Kidney (tissue), 14 donors: ENCODE results near the gene KRTCAP2. TPM values are rescaled to one million over a fixed set of nuclear protein-coding genes. Genes with fewer than 3 reads are reported as not detected.

Experiments
- DNase-seq, 5 donors: peaks; one replicate each; pipeline ENCODE4 v3.0.0-alpha.2; 2013 to 2020
- FAIRE-seq: peaks from 2 replicates; lab custom pipeline; 2012; peaks lifted over from hg19 to GRCh38; lab: Jason Lieb, UNC
- H3K27ac ChIP-seq, 2 donors: one replicate each; pipeline ENCODE4 v1.7.0; 2013; ENCODE audit warnings: low read depth in 2 of 2, low read length in 2 of 2, inconsistent platforms in 1 of 2
- H3K27me3 ChIP-seq: one replicate; pipeline ENCODE4 v1.7.1; 2013; ENCODE audit warnings: low read length, inconsistent platforms; ENCODE audit not compliant: control insufficient read depth, insufficient read depth
- H3K36me3 ChIP-seq, 3 donors: one replicate each; pipeline versions ENCODE4 v1.7.0 to v1.7.1; 2013; ENCODE audit warnings: low read length in 3 of 3, control low read depth in 1 of 3, inconsistent platforms in 1 of 3; ENCODE audit not compliant: insufficient read depth in 3 of 3, control insufficient read depth in 2 of 3
- H3K4me1 ChIP-seq, 3 donors: one replicate each; pipeline versions ENCODE4 v1.7.0 to v1.7.1; 2013; ENCODE audit warnings: low read length in 3 of 3, inconsistent platforms in 1 of 3, low read depth in 1 of 3; ENCODE audit not compliant: control insufficient read depth in 2 of 3, insufficient read depth in 2 of 3
- H3K4me3 ChIP-seq, 3 donors: one replicate each; pipeline versions ENCODE4 v1.7.0 to v1.8.1; 2013; ENCODE audit warnings: low read length in 3 of 3, control low read depth in 1 of 3, inconsistent platforms in 1 of 3
- H3K9ac ChIP-seq, 3 donors: one replicate each; pipeline versions ENCODE4 v1.7.0 to v1.7.1; 2013; ENCODE audit warnings: low read length in 3 of 3, control low read depth in 1 of 3, inconsistent platforms in 1 of 3
- H3K9me3 ChIP-seq, 3 donors: one replicate each; pipeline versions ENCODE4 v1.7.0 to v1.7.1; 2013; ENCODE audit warnings: low read length in 3 of 3, control low read depth in 1 of 3, inconsistent platforms in 1 of 3; ENCODE audit not compliant: control insufficient read depth in 2 of 3, insufficient read depth in 1 of 3
- intact Hi-C: fragments of 100-400 bp; cut with DNase I; formaldehyde crosslinking; loops from one replicate; pipeline ENCODE4 v1.11.1; 2022
- polyA plus RNA-seq: library from polyadenylated mRNA; stranded (reverse); fragments of 350-450 nt; fragmentation: Illumina TruSeq; extraction: RNeasy Lipid Tissue Mini Kit (QIAGEN cat#74804); gene quantifications from one replicate; pipeline ENCODE4 v1.2.3, GENCODE V29; 2014; ENCODE audit warnings: low read depth, low replicate concordance; ENCODE audit not compliant: insufficient read depth
- total RNA-seq: library from RNA; stranded (reverse); fragmentation: NEBNext Ultra II Directional; extraction: Animal tissue kit (Norgen Biotek cat#: 25700); gene quantifications from one replicate; pipeline ENCODE4 v1.2.1, GENCODE V29; 2021
- TF ChIP-seq, protein P1 (sequence below): IDR thresholded peaks from 3 replicates; pipeline ENCODE4 v1.5.1; 2012; ENCODE audit warnings: mild to moderate bottlenecking, moderate library complexity, borderline replicate concordance; ENCODE audit not compliant: insufficient read depth; ENCODE audit errors: extremely low read depth
- donor health status: control.
- donor health status: control.
- donor health status: control.
- donor health status: control.
- donor health status: control.
- donor health status: DM: yes; HTN: yes; CAD: no.
- donor health status: Normal renal cell carcinoma (clear cell type).

KRTCAP2 gene
- total and polyA plus RNA-seq, 2 donors from 2014 or later: 198 to 351 TPM

DNA sequence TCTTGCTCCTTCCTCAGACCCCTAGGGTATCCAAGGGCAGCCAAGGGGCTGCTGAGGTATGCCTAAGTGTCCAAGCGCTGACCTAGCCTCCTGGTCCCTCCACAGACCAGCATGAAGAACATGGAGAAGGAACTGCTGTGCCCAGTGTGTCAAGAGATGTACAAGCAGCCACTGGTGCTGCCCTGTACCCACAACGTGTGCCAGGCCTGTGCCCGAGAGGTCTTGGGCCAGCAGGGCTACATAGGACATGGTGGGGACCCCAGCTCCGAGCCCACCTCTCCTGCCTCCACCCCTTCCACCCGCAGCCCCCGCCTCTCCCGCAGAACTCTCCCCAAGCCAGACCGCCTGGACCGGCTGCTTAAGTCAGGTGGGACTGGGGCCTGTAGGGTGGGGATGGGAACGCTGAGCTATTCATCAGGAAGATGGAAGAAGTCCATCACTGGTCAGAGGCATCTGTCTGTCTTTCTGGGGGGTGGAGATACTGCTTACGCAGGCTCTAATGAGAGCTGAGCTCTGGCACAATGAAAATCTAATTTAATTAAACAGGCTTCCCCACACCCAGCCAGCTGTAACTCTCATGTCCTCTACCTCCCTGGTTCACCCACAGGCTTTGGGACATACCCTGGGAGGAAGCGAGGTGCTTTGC is 2.3 kb upstream of the KRTCAP2 start:
- Histone ChIP-seq H3K4me3 (no peak overlapping the region), H3K9me3 (no peaks in the 10 kb centered on the region), H3K27me3 (no peaks in the 10 kb centered on the region), H3K36me3 (peaks cover 0 to under 1% (median 0%) of the 10 kb centered on the region in 3 donors), H3K27ac (no peak overlapping the region), H3K4me1 (peaks cover 0 to 19% (median 10%) of the 10 kb centered on the region in 3 donors), H3K9ac (no peak overlapping the region)
- intact Hi-C loops: loop anchor here (10.0 kb wide), 1 partner anchor 49 kb away; no protein-coding TSS in a partner anchor
- TF ChIP-seq, protein P1, sequence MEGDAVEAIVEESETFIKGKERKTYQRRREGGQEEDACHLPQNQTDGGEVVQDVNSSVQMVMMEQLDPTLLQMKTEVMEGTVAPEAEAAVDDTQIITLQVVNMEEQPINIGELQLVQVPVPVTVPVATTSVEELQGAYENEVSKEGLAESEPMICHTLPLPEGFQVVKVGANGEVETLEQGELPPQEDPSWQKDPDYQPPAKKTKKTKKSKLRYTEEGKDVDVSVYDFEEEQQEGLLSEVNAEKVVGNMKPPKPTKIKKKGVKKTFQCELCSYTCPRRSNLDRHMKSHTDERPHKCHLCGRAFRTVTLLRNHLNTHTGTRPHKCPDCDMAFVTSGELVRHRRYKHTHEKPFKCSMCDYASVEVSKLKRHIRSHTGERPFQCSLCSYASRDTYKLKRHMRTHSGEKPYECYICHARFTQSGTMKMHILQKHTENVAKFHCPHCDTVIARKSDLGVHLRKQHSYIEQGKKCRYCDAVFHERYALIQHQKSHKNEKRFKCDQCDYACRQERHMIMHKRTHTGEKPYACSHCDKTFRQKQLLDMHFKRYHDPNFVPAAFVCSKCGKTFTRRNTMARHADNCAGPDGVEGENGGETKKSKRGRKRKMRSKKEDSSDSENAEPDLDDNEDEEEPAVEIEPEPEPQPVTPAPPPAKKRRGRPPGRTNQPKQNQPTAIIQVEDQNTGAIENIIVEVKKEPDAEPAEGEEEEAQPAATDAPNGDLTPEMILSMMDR: no peak
- no peak for FAIRE-seq
- DNase-seq: peak in 2 of 5 donors; percentile 57 to 83

DNA sequence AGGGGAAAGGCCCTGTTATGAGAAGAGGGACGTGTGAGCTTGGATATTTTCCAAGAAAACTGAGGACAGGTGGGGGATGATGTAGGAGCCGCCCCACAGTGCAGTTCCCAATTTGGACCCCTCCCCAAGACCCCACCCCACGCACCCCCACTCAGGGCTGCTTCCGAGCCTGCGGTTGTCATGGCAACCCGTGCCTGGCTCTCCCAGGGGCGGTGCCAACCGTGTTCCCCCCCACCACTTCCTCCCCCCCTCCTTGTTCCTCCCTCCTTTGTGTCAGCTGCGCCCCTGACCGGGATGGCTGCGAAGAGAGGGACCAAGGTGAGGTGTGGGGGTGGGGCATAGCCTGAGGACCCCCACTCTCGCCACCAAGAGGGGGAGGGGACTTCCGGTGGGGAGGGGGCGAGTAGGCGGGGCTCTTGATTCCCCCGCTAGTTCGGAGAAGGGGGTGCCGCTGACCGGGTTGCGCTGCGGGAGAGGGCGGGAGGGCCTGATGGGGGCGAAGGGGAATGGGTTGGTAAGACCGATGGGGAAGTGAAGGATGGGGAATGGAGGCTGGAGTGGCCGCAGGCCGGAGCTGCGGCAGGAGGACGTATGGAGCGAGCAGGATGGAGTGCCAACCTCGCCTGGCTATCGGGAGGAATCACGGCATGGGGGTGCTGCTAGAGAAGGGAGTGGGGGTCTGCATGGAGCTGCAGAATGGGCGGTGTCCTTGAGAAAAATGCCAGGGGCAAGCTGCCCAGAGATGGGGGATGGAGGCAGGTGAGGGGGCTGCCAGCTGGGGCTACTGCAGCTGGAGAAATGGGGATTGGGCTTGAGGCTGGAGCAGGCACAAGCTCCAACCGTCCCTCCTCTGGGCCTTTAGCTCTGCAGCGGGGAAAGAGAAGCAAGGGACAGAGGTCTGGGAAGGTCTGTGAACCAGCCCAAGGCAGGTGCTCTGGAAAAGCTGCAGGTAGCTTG is 1.5 kb upstream of the KRTCAP2 start:
- H3K27me3 ChIP-seq: no peaks in the 10 kb centered on the region
- peaks cover 0 to 5% (median 2%) of the 10 kb centered on the region in 3 donors for H3K36me3 ChIP-seq
- peak overlapping the region in 1 of 3 donors; percentile 15 for H3K9ac ChIP-seq
- H3K4me3 ChIP-seq: peak overlapping the region in 1 of 3 donors; percentile 33
- peaks cover 0 to 19% (median 10%) of the 10 kb centered on the region in 3 donors for H3K4me1 ChIP-seq
- TF ChIP-seq, protein P1: no peak
- no peak for FAIRE-seq
- intact Hi-C loops: loop anchor here (10.0 kb wide), 1 partner anchor 50 kb away; no protein-coding TSS in a partner anchor
- peak; percentile 45 to 90 (median 61) for DNase-seq
- H3K9me3 ChIP-seq: no peaks in the 10 kb centered on the region
- H3K27ac ChIP-seq: no peak overlapping the region

DNA sequence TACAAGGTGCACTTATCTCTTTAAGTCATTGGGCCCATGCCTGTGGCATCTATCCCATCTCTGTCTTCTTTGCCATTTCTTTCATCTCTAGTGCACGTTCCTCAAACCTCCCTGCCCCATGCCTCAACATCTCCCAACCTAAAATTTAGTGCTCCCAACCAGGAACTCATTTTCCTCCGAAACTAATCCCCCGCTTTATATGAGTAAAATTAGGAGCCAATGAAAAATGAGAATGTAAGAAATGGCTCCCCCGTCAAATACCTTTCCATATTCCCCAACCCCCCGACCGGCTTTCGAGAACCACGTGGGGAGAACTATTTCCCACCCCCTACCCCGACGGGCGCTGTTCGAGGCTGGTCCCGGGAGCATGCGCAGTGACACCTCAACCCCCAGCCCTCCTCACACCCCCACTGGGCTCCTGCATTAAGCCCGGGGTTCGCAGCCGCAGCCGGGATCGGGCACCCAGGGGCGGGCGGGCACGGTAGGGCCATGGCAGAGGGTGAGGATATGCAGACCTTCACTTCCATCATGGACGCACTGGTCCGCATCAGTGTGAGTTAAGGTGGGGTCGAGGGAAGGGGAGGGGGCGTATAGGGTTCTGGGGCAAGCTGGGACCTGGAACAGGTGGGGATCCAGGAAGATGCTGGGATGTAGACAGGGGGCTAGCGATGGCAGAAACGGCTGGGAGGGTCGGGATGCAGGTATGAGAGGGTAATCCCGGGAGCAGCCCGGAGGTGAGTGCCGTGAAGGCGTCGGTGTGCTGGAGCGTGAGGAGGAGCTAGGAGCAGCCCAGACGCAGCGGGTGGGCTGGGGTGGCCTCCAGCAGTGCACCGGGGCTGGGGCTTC is 597 bp upstream of the KRTCAP2 start, which contains the start of gene TRIM46:
Gene TRIM46, plus strand, starts transcription at position 372 of the 846 bp plus-strand sequence. Its CDS starts 118 bp downstream, at position 490.
- intact Hi-C loops: loop anchor here (10.0 kb wide), 1 partner anchor 51 kb away; no protein-coding TSS in a partner anchor
- Histone ChIP-seq H3K27ac (peak within 1 kb of the TSS; percentile 92), H3K4me3 (peak within 1 kb of the TSS; percentile 82 to 94 (median 93)), H3K9ac (peak within 1 kb of the TSS; percentile 55 to 92 (median 86)), H3K9me3 (no peaks in the 10 kb centered on the region), H3K27me3 (no peaks in the 10 kb centered on the region), H3K4me1 (peaks cover 0 to 19% (median 10%) of the 10 kb centered on the region in 3 donors), H3K36me3 (peaks cover 4 to 14% (median 10%) of the 10 kb centered on the region in 3 donors)
- peak in 4 of 5 donors; percentile 46 to 86 (median 70) for DNase-seq
- TF ChIP-seq, protein P1: no peak
- FAIRE-seq: no peak
